Upper lobe of left lung (tissue), 6 donors: ENCODE data around the gene DNAJB6. TPM values are rescaled to one million over a fixed set of nuclear protein-coding genes. Genes with fewer than 3 reads are reported as not detected.

Experiments used
- ATAC-seq, 2 donors: fragments of 200-7000 bp; cut with Tn5 transposase; one replicate each; pipeline ENCODE4 v1.9.1; 2022; ENCODE audit warnings: mild to moderate bottlenecking in 2 of 2, moderate library complexity in 2 of 2; ENCODE audit not compliant: low FRiP score in 2 of 2
- DNase-seq, 2 donors: peaks; one replicate each; pipeline ENCODE4 v3.0.0-alpha.2; 2019 to 2020
- H3K27ac ChIP-seq, 4 donors: fragments of 200-600 bp; sonication (generic); one replicate each; pipeline ENCODE4 v1.5.1; 2016 to 2019
- H3K27me3 ChIP-seq, 4 donors: fragments of 200-600 bp; sonication (generic); one replicate each; pipeline ENCODE4 v1.5.1; 2017 to 2019
- H3K36me3 ChIP-seq, 4 donors: fragments of 200-600 bp; sonication (generic); one replicate each; pipeline ENCODE4 v1.5.1; 2016 to 2019
- H3K4me1 ChIP-seq, 4 donors: fragments of 200-600 bp; sonication (generic); one replicate each; pipeline ENCODE4 v1.5.1; 2018 to 2019
- H3K4me3 ChIP-seq, 4 donors: fragments of 200-600 bp; sonication (generic); one replicate each; pipeline ENCODE4 v1.5.1; 2017 to 2019; ENCODE audit warnings: mild to moderate bottlenecking in 2 of 4, moderate library complexity in 1 of 4
- H3K9me3 ChIP-seq, 4 donors: fragments of 200-600 bp; sonication (generic); one replicate each; pipeline ENCODE4 v1.5.1; 2018 to 2019
- EP300 ChIP-seq, 4 donors: sonication (generic); formaldehyde crosslinking; IDR thresholded peaks; one replicate each; pipeline ENCODE4 v1.5.1; 2017; ENCODE audit warnings: antibody characterized with exemption in 4 of 4, control low read depth in 2 of 4
- POLR2A ChIP-seq, 4 donors: fragments of 450-650 bp; IDR thresholded peaks; one replicate each; pipeline ENCODE4 v1.5.1; 2016 to 2017; ENCODE audit warnings: antibody characterized with exemption in 4 of 4, mild to moderate bottlenecking in 2 of 4
- POLR2AphosphoS5 ChIP-seq, 2 donors: sonication (generic); formaldehyde crosslinking; IDR thresholded peaks; one replicate each; pipeline ENCODE4 v1.5.1; 2017; ENCODE audit warnings: antibody characterized with exemption in 2 of 2
- WGBS, 2 donors: methylation state at CpG; one replicate each; pipeline ENCODE4 v1.1.5; 2017 to 2018; 5-methylcytosine and 5-hydroxymethylcytosine counted together
- total RNA-seq, 6 donors: library from RNA; depleted of rRNA in 4 of 6; stranded (reverse); fragments of >200 nt in 4 of 6; gene quantifications; one replicate each; pipeline versions ENCODE4 v1.1.0 to v1.2.1, GENCODE V29; 2016 to 2021
- TF ChIP-seq, protein P1 (sequence below), 6 experiments: fragments of 450-650 bp in 4 of 6; fragments of 200-600 bp in 2 of 6; sonication (generic) in 2 of 6; IDR thresholded peaks; one replicate each; pipeline ENCODE4 v1.5.1; 2016 to 2019; ENCODE audit warnings: antibody characterized with exemption in 6 of 6
- donor health status: DM: no; HTN: no; CAD: no; lungs with moderate emphysema.
- donor health status: DM: no; HTN: yes; CAD: no; lungs with severe emphysema.

Gene DNAJB6
- total RNA-seq, 6 donors from 2014 or later, result 64.1 to 99.6 (median 83.0) TPM

DNA sequence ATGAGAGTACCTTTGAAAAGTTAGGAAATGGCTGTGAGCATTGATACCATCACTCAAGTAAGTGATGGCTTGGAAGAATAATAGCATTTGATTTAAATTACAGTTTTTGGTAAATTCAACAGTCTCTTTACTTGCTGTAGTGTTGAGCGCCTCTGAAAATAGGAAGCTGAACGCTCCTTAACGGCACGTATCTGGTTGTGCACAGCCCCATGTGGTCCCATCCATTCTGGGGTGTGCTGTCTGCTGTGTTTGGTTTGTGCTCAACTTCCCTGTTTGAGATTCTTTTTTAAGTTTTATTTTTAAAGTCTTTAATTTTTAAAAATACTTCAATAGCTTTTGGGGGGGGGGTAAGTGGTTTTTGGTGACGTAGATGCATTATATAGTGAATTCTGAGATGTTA, 51.5 kb downstream of the DNAJB6 start:
- H3K27me3 ChIP-seq, result no peaks in the 10 kb centered on the region
- TF ChIP-seq POLR2A (IDR thresholded peaks at IDR 0.05), result no peak
- no peak for TF ChIP-seq EP300 (IDR thresholded peaks at IDR 0.05)
- TF ChIP-seq POLR2AphosphoS5 (IDR thresholded peaks at IDR 0.05), result no peak
- TF ChIP-seq, protein P1, sequence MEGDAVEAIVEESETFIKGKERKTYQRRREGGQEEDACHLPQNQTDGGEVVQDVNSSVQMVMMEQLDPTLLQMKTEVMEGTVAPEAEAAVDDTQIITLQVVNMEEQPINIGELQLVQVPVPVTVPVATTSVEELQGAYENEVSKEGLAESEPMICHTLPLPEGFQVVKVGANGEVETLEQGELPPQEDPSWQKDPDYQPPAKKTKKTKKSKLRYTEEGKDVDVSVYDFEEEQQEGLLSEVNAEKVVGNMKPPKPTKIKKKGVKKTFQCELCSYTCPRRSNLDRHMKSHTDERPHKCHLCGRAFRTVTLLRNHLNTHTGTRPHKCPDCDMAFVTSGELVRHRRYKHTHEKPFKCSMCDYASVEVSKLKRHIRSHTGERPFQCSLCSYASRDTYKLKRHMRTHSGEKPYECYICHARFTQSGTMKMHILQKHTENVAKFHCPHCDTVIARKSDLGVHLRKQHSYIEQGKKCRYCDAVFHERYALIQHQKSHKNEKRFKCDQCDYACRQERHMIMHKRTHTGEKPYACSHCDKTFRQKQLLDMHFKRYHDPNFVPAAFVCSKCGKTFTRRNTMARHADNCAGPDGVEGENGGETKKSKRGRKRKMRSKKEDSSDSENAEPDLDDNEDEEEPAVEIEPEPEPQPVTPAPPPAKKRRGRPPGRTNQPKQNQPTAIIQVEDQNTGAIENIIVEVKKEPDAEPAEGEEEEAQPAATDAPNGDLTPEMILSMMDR (IDR thresholded peaks at IDR 0.05), result no peak
- DNase-seq (no peak), ATAC-seq (no peak)
- H3K27ac ChIP-seq, result no peak overlapping the region
- peaks cover 4 to 27% (median 21%) of the 10 kb centered on the region in 4 donors for H3K4me1 ChIP-seq
- no peaks in the 10 kb centered on the region for H3K9me3 ChIP-seq
- H3K36me3 ChIP-seq, result peaks cover 0 to 68% (median 28%) of the 10 kb centered on the region in 4 donors
- no peak overlapping the region for H3K4me3 ChIP-seq
- 83 to 94% methylated on average over 5 of the region's 5 CpGs for WGBS, 2 donors

GRCh38 chr7:157389951-157390730, 53.3 kb downstream of the DNAJB6 start:
- peak; percentile 64 to 74 for ATAC-seq

GRCh38 chr7:157391036-157391710, 54.4 kb downstream of the DNAJB6 start:
- Histone ChIP-seq H3K4me1 (peaks cover 4 to 27% (median 21%) of the 10 kb centered on the region in 4 donors), H3K36me3 (peaks cover 0 to 49% (median 20%) of the 10 kb centered on the region in 4 donors), H3K27me3 (no peaks in the 10 kb centered on the region), H3K9me3 (no peaks in the 10 kb centered on the region), H3K4me3 (no peak overlapping the region), H3K27ac (peak overlapping the region in 2 of 4 donors; percentile 74 to 77)
- DNase-seq (no peak), ATAC-seq (no peak)
- no peak for TF ChIP-seq POLR2AphosphoS5 (IDR thresholded peaks at IDR 0.05)
- WGBS, 2 donors, result 86 to 95% methylated on average over 14 to 15 of the region's 15 CpGs

More at GRCh38 chr7:157389951-157390730, 53.3 kb downstream of the DNAJB6 start:
- DNase-seq, result peak; percentile 59 to 67
- Histone ChIP-seq H3K36me3 (peaks cover 0 to 52% (median 20%) of the 10 kb centered on the region in 4 donors), H3K9me3 (no peaks in the 10 kb centered on the region), H3K27ac (peak overlapping the region; percentile 5 to 77 (median 62)), H3K4me1 (peaks cover 4 to 27% (median 21%) of the 10 kb centered on the region in 4 donors), H3K4me3 (no peak overlapping the region), H3K27me3 (no peaks in the 10 kb centered on the region)
- WGBS, 2 donors, result 63 to 74% methylated on average over 12 to 19 of the region's 19 CpGs
- no peak for TF ChIP-seq POLR2A (IDR thresholded peaks at IDR 0.05)
- TF ChIP-seq EP300 (IDR thresholded peaks at IDR 0.05), result no peak
- TF ChIP-seq, protein P1 (IDR thresholded peaks at IDR 0.05), result no peak
- TF ChIP-seq POLR2AphosphoS5 (IDR thresholded peaks at IDR 0.05), result peak; percentile 18 to 54

DNA sequence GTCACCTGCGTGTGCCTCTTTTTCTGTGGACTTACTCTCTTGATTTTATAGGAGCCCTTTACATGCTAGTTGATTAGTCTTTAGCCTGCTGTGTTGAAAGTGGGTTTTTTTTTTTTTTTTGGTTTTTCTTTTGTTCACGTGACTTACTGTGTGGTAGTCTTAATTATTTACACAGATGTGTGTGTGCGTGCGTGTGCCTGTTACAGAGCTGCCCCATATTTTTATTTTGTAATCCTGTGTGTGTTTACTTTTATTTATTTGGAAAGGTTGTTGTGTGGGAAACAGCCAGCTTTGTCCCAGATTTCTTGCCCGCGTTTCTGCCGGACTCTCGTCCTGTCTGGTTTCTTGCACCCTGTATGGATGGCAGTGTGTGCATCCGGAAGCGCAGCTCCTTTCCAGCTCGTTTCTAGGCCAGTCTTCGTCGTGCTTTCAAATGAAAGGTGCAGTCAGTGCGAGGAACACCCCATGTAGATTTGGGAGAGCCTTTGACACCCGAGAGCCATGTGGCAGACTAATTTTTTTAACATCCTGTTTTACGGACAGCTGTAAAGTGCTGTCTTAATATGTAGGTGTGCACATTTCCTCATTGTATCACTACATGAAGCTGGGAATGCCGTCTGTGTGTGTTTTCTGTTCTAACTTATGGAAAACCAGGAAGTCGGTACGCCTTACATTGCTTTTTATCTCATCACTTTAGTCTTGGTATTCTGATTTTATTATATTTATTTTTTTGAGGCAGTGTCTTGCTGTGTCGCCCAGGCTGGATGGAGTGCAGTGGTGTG, 55.6 kb downstream of the DNAJB6 start:
- H3K36me3 ChIP-seq, result peaks cover 0 to 53% (median 27%) of the 10 kb centered on the region in 4 donors
- H3K9me3 ChIP-seq, result no peaks in the 10 kb centered on the region
- H3K27ac ChIP-seq, result no peak overlapping the region
- no peak overlapping the region for H3K4me3 ChIP-seq
- peak in 1 of 2 donors; percentile 9 for DNase-seq
- TF ChIP-seq POLR2A (IDR thresholded peaks at IDR 0.05), result no peak
- TF ChIP-seq, protein P1 (IDR thresholded peaks at IDR 0.05), result no peak
- ATAC-seq, result no peak
- H3K4me1 ChIP-seq, result peaks cover 2 to 24% (median 15%) of the 10 kb centered on the region in 4 donors
- H3K27me3 ChIP-seq, result no peaks in the 10 kb centered on the region
- WGBS, 2 donors, result 90 to 92% methylated on average over 20 of the region's 20 CpGs
